Right atrium auricular region (tissue), 2 donors: ENCODE results near the gene AP4S1. TPM values are rescaled to one million over a fixed set of nuclear protein-coding genes. Genes with fewer than 3 reads are reported as not detected.
"Not testable (repeated sequence)": the region's sequence is repeated elsewhere in the genome, so short reads cannot be mapped to it uniquely, and the experiment has no call there.

Experiments
- DNase-seq: peaks from one replicate; pipeline ENCODE4 v3.0.0-alpha.2; 2019; ENCODE audit warnings: low spot score
- H3K27ac ChIP-seq, 2 donors: fragments of 200-600 bp; sonication (generic); 1 replicate in 1 of 2; 2 replicates in 1 of 2; pipeline ENCODE4 v1.5.1; 2016 to 2019
- H3K27me3 ChIP-seq, 2 donors: fragments of 200-600 bp; sonication (generic); one replicate each; pipeline versions ENCODE4 v1.5.1 to v1.6.0; 2017 to 2019
- H3K36me3 ChIP-seq: fragments of 200-600 bp; sonication (generic); one replicate; pipeline ENCODE4 v1.5.1; 2016
- H3K4me1 ChIP-seq, 2 donors: fragments of 200-600 bp; sonication (generic); one replicate each; pipeline versions ENCODE4 v1.5.1 to v1.6.0; 2017 to 2019
- H3K4me3 ChIP-seq, 2 donors: fragments of 200-600 bp; sonication (generic); 1 replicate in 1 of 2; 2 replicates in 1 of 2; pipeline ENCODE4 v1.5.1; 2017 to 2019; ENCODE audit warnings: mild to moderate bottlenecking in 1 of 2, moderate library complexity in 1 of 2
- H3K9me3 ChIP-seq, 2 donors: fragments of 200-600 bp; sonication (generic); one replicate each; pipeline ENCODE4 v1.5.1; 2019
- total RNA-seq, 2 donors: library from RNA; depleted of rRNA; stranded (reverse); fragments of >200 nt; gene quantifications; one replicate each; pipeline ENCODE4 v1.1.0, GENCODE V29; 2016
- TF ChIP-seq, protein P1 (sequence below), 2 donors: fragments of 200-600 bp; sonication (generic); IDR thresholded peaks; one replicate each; pipeline ENCODE4 v1.5.1; 2019; ENCODE audit warnings: antibody characterized with exemption in 2 of 2

Gene AP4S1
- total RNA-seq, 2 donors from 2014 or later: 3.3 to 17.3 TPM

DNA sequence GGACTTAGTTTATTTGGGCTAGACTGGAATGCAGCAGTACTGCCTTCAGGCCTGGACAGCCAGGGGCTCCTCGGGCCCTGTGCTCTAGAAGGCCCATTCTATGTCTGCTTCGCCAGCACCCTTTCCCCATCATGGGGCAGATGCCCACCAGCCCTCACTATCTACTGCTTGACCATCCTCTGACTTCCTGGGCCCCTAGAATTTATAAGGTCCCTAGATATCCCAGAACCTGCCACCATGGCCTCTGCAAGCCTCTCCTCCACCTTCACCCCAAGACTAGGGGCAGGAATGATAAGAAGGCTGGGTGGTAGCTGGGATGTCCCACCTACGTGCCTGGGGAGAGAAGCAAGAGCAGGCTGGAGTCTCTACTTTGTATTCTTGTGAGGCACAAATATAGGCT is 59.6 kb downstream of the AP4S1 start:
- Histone ChIP-seq H3K4me3 (no peak overlapping the region), H3K4me1 (peaks cover 0 to 2% of the 10 kb centered on the region in 2 donors), H3K27ac (no peak overlapping the region), H3K27me3 (no peaks in the 10 kb centered on the region), H3K36me3 (peaks cover 6% of the 10 kb centered on the region), H3K9me3 (no peaks in the 10 kb centered on the region)
- peak; percentile 21 for DNase-seq
- TF ChIP-seq, protein P1, sequence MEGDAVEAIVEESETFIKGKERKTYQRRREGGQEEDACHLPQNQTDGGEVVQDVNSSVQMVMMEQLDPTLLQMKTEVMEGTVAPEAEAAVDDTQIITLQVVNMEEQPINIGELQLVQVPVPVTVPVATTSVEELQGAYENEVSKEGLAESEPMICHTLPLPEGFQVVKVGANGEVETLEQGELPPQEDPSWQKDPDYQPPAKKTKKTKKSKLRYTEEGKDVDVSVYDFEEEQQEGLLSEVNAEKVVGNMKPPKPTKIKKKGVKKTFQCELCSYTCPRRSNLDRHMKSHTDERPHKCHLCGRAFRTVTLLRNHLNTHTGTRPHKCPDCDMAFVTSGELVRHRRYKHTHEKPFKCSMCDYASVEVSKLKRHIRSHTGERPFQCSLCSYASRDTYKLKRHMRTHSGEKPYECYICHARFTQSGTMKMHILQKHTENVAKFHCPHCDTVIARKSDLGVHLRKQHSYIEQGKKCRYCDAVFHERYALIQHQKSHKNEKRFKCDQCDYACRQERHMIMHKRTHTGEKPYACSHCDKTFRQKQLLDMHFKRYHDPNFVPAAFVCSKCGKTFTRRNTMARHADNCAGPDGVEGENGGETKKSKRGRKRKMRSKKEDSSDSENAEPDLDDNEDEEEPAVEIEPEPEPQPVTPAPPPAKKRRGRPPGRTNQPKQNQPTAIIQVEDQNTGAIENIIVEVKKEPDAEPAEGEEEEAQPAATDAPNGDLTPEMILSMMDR (IDR thresholded peaks at IDR 0.05): no peak

DNA sequence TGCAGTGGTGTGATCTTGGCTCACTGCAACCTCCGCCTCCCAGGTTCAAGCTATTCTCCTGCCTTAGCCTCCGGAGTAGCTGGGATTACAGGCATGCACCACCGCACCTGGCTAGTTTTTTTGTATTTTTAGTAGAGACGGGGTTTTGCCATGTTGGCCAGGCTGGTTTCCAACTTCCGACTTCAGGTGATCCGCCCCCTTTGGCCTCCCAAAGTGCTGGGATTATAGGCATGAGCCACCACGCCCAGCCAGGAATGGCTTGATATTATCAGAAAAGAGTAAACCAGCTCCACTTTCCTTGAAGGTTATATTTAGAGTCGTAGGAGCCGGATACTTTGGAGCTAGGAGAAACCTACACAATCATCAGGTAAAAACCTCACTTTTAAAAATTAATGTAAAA is 61.0 kb downstream of the AP4S1 start:
- not testable (repeated sequence) for DNase-seq, H3K27ac ChIP-seq, H3K36me3 ChIP-seq, H3K4me3 ChIP-seq, H3K9me3 ChIP-seq, H3K27me3 ChIP-seq
- H3K4me1 ChIP-seq: peaks cover 0 to 16% of the 10 kb centered on the region in 2 donors

- H3K9me3 ChIP-seq: no peaks in the 10 kb centered on the region
- H3K4me3 ChIP-seq: no peak overlapping the region
- TF ChIP-seq, protein P1 (IDR thresholded peaks at IDR 0.05): no peak
- peaks cover 0 to 21% of the 10 kb centered on the region in 2 donors for H3K4me1 ChIP-seq
- H3K27ac ChIP-seq: peak overlapping the region; percentile 57 to 77
- H3K36me3 ChIP-seq: no peaks in the 10 kb centered on the region
- H3K27me3 ChIP-seq: no peaks in the 10 kb centered on the region
- peak; percentile 77 for DNase-seq
These were observed 65.7 kb downstream of the AP4S1 start for GRCh38 chr14:31090883-31091764.

DNA sequence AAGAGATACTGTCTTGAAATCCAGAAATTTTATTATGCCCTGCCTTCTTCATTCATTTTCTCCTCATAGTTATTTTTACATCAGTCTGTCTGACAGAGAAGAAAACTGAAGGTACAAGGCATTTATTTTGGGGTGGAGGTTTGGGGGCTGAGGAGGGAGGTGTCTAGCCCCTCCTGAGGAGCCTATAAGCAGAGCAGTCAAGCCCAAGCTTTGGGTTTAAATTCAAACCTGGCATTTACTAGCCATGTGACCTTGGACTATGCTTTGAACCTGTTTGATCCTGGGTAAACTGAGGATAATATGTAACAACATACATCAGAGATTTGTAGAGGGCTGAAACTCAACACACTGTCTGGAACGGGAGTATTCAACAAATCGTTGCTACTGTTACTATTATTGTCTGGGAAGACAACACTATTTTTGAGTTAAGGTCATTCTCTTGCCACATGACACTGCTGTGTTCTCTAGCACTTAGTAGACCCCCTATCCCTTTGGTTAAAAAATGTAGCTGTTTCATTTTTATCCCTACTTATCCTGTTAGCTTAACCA is 66.8 kb downstream of the AP4S1 start:
- TF ChIP-seq, protein P1 (IDR thresholded peaks at IDR 0.05): no peak
- peaks cover 0 to 21% of the 10 kb centered on the region in 2 donors for H3K4me1 ChIP-seq
- DNase-seq: no peak
- no peaks in the 10 kb centered on the region for H3K27me3 ChIP-seq
- no peaks in the 10 kb centered on the region for H3K9me3 ChIP-seq
- no peak overlapping the region for H3K27ac ChIP-seq
- H3K36me3 ChIP-seq: peaks cover 4% of the 10 kb centered on the region
- no peak overlapping the region for H3K4me3 ChIP-seq

GRCh38 chr14:31093884-31094839 is 68.7 kb downstream of the AP4S1 start:
- not testable (repeated sequence) for DNase-seq, H3K27ac ChIP-seq, H3K4me3 ChIP-seq, H3K9me3 ChIP-seq, H3K27me3 ChIP-seq
- Histone ChIP-seq H3K36me3 (peaks cover 22% of the 10 kb centered on the region), H3K4me1 (peaks cover 0 to 21% of the 10 kb centered on the region in 2 donors)

DNA sequence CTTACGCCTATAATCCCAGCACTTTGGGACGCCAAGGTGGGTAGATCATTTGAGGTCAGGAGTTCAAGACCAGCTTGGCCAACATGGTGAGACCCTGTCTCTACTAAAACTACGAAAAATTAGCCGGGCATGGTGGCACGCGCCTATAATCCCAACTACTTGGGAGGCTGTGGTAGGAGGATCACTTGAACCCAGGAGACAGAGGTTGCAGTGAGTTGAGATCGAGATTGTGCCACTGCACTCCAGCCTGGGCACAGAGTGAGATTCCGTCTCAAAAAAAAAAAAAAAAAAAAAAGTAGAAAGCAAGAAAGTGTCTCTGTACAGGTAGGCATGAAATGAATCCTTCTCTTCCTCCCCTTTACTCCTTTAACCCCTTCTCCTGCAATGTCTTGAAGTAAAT is 70.4 kb downstream of the AP4S1 start:
- not testable (repeated sequence) for H3K27ac ChIP-seq, H3K9me3 ChIP-seq, H3K4me3 ChIP-seq, DNase-seq, H3K27me3 ChIP-seq
- Histone ChIP-seq H3K36me3 (peaks cover 39% of the 10 kb centered on the region), H3K4me1 (peaks cover 0 to 11% of the 10 kb centered on the region in 2 donors)

- Histone ChIP-seq H3K27ac (no peak overlapping the region), H3K36me3 (peaks cover 43% of the 10 kb centered on the region), H3K4me3 (no peak overlapping the region), H3K27me3 (no peaks in the 10 kb centered on the region), H3K4me1 (peaks cover 0 to 7% of the 10 kb centered on the region in 2 donors), H3K9me3 (no peaks in the 10 kb centered on the region)
- no peak for DNase-seq
- TF ChIP-seq, protein P1 (IDR thresholded peaks at IDR 0.05): no peak
These were observed 70.8 kb downstream of the AP4S1 start for GRCh38 chr14:31096255-31096654.
